GM10266 (cell line): ENCODE data around the gene TRMU.

ENCODE experiments used
- DNase-seq: peaks from one replicate; pipeline ENCODE4 v3.0.0; 2012; ENCODE audit errors: extremely low spot score
- TF ChIP-seq, protein P1 (sequence below): IDR thresholded peaks from 2 replicates; pipeline ENCODE4 v1.5.1; 2012; ENCODE audit warnings: mild to moderate bottlenecking, low read depth; ENCODE audit not compliant: control insufficient read depth, insufficient read depth; ENCODE audit errors: missing control alignments

TRMU gene

DNA sequence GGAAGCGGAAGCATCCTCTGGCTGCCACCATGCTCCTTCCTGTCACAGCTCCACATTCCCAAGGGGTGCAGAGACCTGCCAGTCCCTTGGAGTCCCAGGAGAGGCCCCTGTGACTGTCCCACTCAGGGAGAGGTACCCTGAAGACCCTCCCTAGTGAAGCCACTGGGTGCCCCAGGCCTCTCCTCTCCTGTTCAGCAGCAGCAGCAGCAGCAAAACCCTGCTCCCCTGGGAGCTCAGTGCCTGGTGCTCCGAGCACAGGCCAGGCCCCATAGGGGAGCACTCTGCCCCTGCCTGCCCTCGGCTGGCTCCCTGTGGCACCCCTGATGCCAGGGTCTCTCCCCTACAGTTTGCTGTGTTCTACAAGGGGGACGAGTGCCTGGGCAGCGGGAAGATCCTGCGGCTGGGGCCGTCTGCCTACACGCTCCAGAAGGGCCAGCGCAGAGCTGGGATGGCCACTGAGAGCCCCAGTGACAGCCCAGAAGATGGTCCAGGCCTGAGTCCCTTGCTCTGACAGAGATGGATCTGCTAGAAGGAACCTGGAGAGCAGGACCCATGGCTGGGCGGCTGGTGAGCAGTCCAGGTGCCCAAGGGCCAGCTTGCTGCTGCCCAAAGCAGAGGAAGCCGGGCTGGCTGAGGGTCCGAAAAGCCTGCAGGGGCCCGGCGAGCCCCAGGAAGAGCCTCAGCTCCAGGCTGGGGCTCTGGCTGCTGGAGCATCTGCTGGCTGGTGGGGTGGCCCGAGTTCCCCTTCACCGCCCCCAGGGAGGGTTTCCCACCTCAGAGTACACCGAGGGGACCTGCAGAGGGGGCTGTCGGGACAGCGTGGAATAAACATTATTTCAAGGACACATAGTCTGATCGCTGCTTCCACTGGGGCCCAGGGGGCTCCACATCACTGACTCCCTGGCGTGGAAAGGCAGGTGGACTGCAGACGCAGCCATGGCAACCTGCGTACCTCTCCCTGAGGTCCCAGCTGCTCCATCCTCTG is 21.3 kb downstream of the TRMU start:
- TF ChIP-seq, protein P1, sequence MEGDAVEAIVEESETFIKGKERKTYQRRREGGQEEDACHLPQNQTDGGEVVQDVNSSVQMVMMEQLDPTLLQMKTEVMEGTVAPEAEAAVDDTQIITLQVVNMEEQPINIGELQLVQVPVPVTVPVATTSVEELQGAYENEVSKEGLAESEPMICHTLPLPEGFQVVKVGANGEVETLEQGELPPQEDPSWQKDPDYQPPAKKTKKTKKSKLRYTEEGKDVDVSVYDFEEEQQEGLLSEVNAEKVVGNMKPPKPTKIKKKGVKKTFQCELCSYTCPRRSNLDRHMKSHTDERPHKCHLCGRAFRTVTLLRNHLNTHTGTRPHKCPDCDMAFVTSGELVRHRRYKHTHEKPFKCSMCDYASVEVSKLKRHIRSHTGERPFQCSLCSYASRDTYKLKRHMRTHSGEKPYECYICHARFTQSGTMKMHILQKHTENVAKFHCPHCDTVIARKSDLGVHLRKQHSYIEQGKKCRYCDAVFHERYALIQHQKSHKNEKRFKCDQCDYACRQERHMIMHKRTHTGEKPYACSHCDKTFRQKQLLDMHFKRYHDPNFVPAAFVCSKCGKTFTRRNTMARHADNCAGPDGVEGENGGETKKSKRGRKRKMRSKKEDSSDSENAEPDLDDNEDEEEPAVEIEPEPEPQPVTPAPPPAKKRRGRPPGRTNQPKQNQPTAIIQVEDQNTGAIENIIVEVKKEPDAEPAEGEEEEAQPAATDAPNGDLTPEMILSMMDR, result no peak
- no peak for DNase-seq

DNA sequence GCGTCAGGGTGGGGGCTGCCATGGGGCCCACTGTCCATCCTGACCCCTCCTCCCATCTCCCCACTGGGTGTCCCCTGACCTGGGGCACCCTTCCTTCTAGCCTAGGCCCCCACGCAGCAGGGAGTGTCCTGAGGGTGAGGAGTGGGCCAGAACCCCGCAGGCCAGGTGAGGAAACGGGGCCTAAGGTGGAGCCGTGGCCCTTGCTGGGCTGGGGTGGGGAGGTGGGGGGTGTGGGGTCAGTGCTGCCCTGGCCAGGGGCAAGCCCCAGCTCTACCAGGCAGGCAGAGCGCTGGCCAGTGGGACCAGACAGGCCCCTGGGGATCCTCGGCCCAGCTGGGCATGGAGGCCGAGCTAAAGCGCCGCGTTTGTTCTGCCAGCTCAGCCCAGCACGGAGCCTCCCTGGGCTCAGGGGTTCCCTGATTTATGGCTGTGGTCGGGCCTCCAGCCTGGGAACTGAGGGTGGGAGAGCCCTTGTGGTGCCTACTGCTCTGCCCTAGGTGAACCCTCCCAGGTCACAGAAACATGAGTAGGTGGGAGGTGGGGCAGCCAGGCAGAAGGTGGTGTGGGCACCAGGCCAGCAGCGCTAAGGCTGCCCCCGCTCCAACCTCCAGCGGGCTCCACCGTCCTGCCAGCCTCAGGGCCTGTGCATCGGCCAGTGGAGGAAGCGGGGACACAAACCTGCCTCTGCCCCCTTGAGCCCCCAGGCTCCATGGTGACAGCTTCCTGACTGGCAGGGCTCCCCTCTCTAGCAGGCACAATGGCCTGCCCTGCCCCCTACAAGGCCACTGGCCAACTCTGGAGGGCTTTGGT is 22.4 kb downstream of the TRMU start:
- TF ChIP-seq, protein P1, result no peak
- DNase-seq, result no peak

DNA sequence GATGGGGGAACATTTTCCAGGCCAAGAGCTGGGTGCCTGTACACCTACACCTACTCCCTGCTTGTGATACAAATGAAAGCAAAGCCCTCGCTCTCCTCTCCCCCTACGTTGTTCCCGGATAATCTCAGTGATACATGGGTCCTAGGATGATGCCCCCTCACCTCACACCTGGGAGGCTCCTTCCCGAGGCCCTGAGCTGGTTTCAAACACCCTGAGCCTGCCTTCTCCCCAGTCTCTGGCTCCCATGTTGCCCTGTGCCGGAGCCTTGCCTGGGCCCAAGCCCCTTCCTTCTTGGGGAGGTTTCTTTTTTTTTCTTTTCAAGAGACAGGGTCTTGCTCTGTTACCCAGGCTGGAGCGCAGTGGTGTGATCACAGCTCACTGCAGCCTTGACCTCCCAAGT is 23.3 kb downstream of the TRMU start:
- DNase-seq, result no peak
- TF ChIP-seq, protein P1, result no peak

DNA sequence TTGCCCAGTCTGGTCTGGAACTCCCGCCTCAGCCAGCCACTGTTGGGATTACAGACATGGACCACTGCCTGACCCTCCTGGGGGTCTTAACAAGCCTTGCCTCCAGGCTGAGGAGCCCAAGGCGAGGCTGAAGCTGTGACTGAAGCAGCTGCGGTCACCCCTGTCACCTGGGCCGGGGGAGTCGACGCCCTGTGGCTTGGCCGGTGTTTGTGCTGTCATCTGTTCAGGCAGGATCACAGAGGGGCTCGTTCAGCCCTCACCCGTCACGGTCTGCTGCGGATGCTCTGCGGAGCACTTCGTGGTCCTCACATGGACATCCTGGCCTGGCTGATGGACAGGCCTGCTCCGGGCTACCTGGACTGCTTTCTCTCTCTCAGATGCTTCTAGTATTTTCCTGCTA is 23.8 kb downstream of the TRMU start:
- no peak for DNase-seq

DNA sequence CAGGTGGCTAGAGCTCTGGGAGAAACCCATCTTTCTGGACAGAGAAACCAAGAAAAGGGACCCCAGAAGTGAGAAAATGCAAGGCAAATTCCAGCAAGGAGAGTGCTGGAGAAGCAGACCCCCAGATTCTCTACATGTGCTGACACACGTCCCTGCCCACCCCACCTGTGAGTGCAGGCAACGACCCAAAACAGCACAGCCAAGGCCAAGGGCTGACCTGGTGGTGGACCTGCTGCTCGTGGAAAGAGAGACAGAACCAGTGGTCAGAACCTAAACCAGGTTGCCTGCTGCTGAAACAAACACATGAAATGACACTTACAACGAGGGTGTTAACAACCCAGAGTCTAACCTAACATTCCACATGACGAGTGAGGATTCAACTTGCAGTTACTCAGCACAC is 24.6 kb downstream of the TRMU start:
- TF ChIP-seq, protein P1, result no peak
- no peak for DNase-seq

More for the DNA sequence above, 23.8 kb downstream of the TRMU start:
- TF ChIP-seq, protein P1, result no peak

DNA sequence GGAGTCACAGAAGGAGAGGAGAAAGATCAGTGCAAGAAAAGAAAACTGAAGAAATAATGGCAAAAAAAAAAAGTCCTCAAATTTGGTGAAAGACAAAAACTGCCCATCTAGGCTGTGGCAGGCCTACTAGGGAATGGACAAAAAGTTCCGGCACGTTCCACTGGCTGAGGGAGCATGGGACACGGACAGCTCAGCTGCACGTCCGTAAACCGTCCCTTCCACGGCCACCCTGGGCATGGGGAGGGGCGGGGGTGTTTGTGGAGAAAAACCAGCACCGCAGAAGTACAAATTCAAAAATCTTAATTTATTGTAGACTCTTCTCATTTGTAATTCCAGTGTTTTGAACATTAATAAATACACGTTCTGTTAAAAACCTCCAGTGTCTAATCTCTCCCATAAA is 25.4 kb downstream of the TRMU start:
- no peak for DNase-seq
- TF ChIP-seq, protein P1, result no peak
